ENCODE measurements around the gene BEAN1.

- TF ChIP-seq CTCF (IDR thresholded peaks at IDR 0.05), result no peak
- TF ChIP-seq POLR2A (IDR thresholded peaks at IDR 0.05), result no peak
Measured at GRCh38 chr16:66427871-66428681, 981 bp downstream of the BEAN1 start.
